GM12878 (cell line): ENCODE results near the gene MBD3L5. TPM values are rescaled to one million over a fixed set of nuclear protein-coding genes. Genes with fewer than 3 reads are reported as not detected.

ENCODE experiments used
- ASH2L ChIP-seq: fragments of 300-600, 200-600 bp; sonication (generic); IDR thresholded peaks from 2 replicates; pipeline ENCODE4 v1.6.1; 2017; ENCODE audit warnings: low read depth, mild to moderate bottlenecking, borderline replicate concordance
- CBFB ChIP-seq: IDR thresholded peaks from 2 replicates; pipeline ENCODE4 v1.6.1; 2016; ENCODE audit warnings: antibody characterized with exemption, low read depth
- CREM ChIP-seq: IDR thresholded peaks from 2 replicates; pipeline ENCODE4 v1.6.1; 2014; ENCODE audit warnings: antibody characterized with exemption, low read depth
- EED ChIP-seq: sonication (generic); IDR thresholded peaks from 2 replicates; pipeline ENCODE4 v1.6.1; 2016; ENCODE audit warnings: antibody characterized with exemption, low read depth
- ESRRA ChIP-seq: IDR thresholded peaks from 2 replicates; pipeline ENCODE4 v1.6.1; 2012; ENCODE audit warnings: mild to moderate bottlenecking, low read length, improper control_type of control experiment
- FOXM1 ChIP-seq: IDR thresholded peaks from 2 replicates; pipeline ENCODE4 v1.6.1; 2012; ENCODE audit warnings: low read depth, mild to moderate bottlenecking, inconsistent platforms, low read length, moderate library complexity
- HCFC1 ChIP-seq: fragments of 150-350 bp; IDR thresholded peaks from 2 replicates; pipeline ENCODE4 v1.6.1; 2014; ENCODE audit warnings: low read length
- HDGF ChIP-seq: fragments of 450-650 bp; IDR thresholded peaks from 2 replicates; pipeline ENCODE4 v1.6.1; 2016; ENCODE audit warnings: antibody characterized with exemption
- IRF4 ChIP-seq: IDR thresholded peaks from 2 replicates; pipeline ENCODE4 v1.6.1; 2011; ENCODE audit warnings: low read depth, low read length
- MTA2 ChIP-seq: fragments of 450-650 bp; IDR thresholded peaks from 2 replicates; pipeline ENCODE4 v1.6.1; 2016; ENCODE audit warnings: low read depth, mild to moderate bottlenecking, moderate library complexity
- MTA3 ChIP-seq: IDR thresholded peaks from 2 replicates; pipeline ENCODE4 v1.6.1; 2012; ENCODE audit warnings: low read length, inconsistent platforms, borderline replicate concordance
- MXI1 ChIP-seq: fragments of 150-350 bp; IDR thresholded peaks from 2 replicates; pipeline ENCODE4 v1.6.1; 2011; ENCODE audit warnings: low read depth, mild to moderate bottlenecking, inconsistent platforms, low read length, improper control_type of control experiment
- MYC ChIP-seq: IDR thresholded peaks from 2 replicates; pipeline ENCODE4 v1.6.1; 2011; ENCODE audit warnings: mild to moderate bottlenecking, low read length, moderate library complexity, inconsistent platforms; ENCODE audit not compliant: insufficient read depth, insufficient replicate concordance, insufficient read length, severe bottlenecking
- NBN ChIP-seq: fragments of 450-650 bp; IDR thresholded peaks from 2 replicates; pipeline ENCODE4 v1.6.1; 2016
- NFIC ChIP-seq: IDR thresholded peaks from 2 replicates; pipeline ENCODE4 v1.6.1; 2012; ENCODE audit warnings: low read depth, mild to moderate bottlenecking, inconsistent platforms, low read length, moderate library complexity
- RAD21 ChIP-seq: IDR thresholded peaks from 2 replicates; pipeline ENCODE4 v1.6.1; 2011; ENCODE audit warnings: mild to moderate bottlenecking, low read depth, low read length, moderate library complexity; ENCODE audit not compliant: insufficient read depth
- SMAD5 ChIP-seq: IDR thresholded peaks from 2 replicates; pipeline ENCODE4 v1.6.1; 2016; ENCODE audit warnings: antibody characterized with exemption, low read depth
- STAT1 ChIP-seq: fragments of 450-650 bp; conservative IDR thresholded peaks from 2 replicates; pipeline ENCODE4 v1.6.1; 2014; ENCODE audit warnings: antibody characterized with exemption, mild to moderate bottlenecking
- SUZ12 ChIP-seq: fragments of 200-600 bp; sonication (generic); IDR thresholded peaks from one replicate; pipeline ENCODE4 v1.6.1; 2018; ENCODE audit warnings: antibody characterized with exemption, mild to moderate bottlenecking; ENCODE audit not compliant: unreplicated experiment
- TAF1 ChIP-seq: IDR thresholded peaks from 2 replicates; pipeline ENCODE4 v1.6.1; 2011; ENCODE audit warnings: mild to moderate bottlenecking, low read depth, low read length, borderline replicate concordance
- ZNF384 ChIP-seq: IDR thresholded peaks from 2 replicates; pipeline ENCODE4 v1.6.1; 2012; ENCODE audit warnings: low read depth, mild to moderate bottlenecking, low read length, improper control_type of control experiment, borderline replicate concordance
- ZZZ3 ChIP-seq: IDR thresholded peaks from 2 replicates; pipeline ENCODE4 v1.6.1; 2011; ENCODE audit warnings: low read depth; ENCODE audit not compliant: control insufficient read depth, insufficient read length
- polyA plus RNA-seq, 11 experiments: library from polyadenylated mRNA; depleted of rRNA in 4 of 11; unstranded in 6 of 11; stranded (reverse) in 5 of 11; fragments of >200 nt; fragmentation: Nextera tagmentation in 4 of 11; fragmentation: Illumina TruSeq in 1 of 11; extraction: Ambion mirVana in 4 of 11; extraction: Trizol in 1 of 11; gene quantifications; 1 replicate in 1 of 11; 2 replicates in 10 of 11; pipeline versions ENCODE4 v1.2.1 to v1.2.3, GENCODE V29; 2011 to 2016; ENCODE audit warnings: inconsistent platforms in 2 of 11, missing spikeins in 2 of 11, low read depth in 1 of 11
- total RNA-seq, 4 experiments: library from RNA; depleted of rRNA in 3 of 4; stranded (reverse); fragments of >200 nt in 3 of 4; fragmentation: Illumina TruSeq in 1 of 4; extraction: Trizol in 1 of 4; gene quantifications; 2 replicates each; pipeline versions ENCODE4 v1.2.1 to v1.2.3, GENCODE V29; 2013 to 2021
- TF ChIP-seq, protein P1 (sequence below): IDR thresholded peaks from 2 replicates; pipeline ENCODE4 v1.6.1; 2011; ENCODE audit warnings: low read depth, mild to moderate bottlenecking, low read length, moderate library complexity, borderline replicate concordance; ENCODE audit errors: extremely low read depth
- TF ChIP-seq, protein P2 (sequence below): fragments of 150-350 bp; IDR thresholded peaks from 2 replicates; pipeline ENCODE4 v1.6.1; 2014; ENCODE audit warnings: mild to moderate bottlenecking, low read depth, low read length
- TF ChIP-seq, protein P3 (sequence below): IDR thresholded peaks from 2 replicates; pipeline ENCODE4 v1.6.1; 2012; ENCODE audit warnings: low read depth, low read length, improper control_type of control experiment
- TF ChIP-seq, protein P4 (sequence below): fragments of 450-650 bp; IDR thresholded peaks from 2 replicates; pipeline ENCODE4 v1.6.1; 2017; ENCODE audit warnings: low read depth, mild to moderate bottlenecking, moderate library complexity

Gene MBD3L5
- total and polyA plus RNA-seq, 10 of the 15 experiments (the other 5 are each of a cell fraction or from before 2014, with no cell fraction given) = not detected

DNA sequence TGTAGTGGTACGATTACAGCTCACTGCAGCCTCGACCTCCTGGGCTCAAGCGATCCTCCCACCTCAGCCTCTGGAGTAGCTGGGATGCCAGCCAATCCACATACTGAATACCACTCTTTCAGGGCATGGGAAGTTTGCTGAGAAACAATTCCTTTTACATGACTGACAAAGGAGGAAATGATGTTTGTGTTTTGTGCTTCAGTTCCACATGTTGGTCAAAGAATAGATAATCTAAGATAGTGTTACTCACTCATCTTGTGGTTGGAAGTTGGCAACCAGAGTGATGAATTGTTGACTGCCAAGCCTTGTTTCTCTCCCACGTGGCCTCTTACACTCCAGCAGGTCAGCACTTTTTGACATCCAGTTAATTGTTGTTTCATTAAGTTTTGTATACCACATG, 16.7 kb upstream of the MBD3L5 start (continued):
- TF ChIP-seq CREM (no peak; the same call in 1 of the 2 replicates), ASH2L (no peak), IRF4 (peak; percentile 51; the same call in 1 of the 2 replicates), EED (peak; percentile 76), RAD21 (no peak), SUZ12 (no peak), ESRRA (no peak), SMAD5 (no peak), TAF1 (no peak), MXI1 (peak; percentile 62), STAT1 (no peak), MYC (no peak), NFIC (peak; percentile 31; the same call in 1 of the 2 replicates), FOXM1 (no peak), CBFB (no peak), HCFC1 (no peak), MTA2 (peak; percentile 78), ZZZ3 (no peak), NBN (peak; percentile 72), ZNF384 (no peak), MTA3 (no peak), HDGF (no peak)
- TF ChIP-seq, protein P1, sequence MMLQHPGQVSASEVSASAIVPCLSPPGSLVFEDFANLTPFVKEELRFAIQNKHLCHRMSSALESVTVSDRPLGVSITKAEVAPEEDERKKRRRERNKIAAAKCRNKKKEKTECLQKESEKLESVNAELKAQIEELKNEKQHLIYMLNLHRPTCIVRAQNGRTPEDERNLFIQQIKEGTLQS = no peak
- TF ChIP-seq, protein P2, sequence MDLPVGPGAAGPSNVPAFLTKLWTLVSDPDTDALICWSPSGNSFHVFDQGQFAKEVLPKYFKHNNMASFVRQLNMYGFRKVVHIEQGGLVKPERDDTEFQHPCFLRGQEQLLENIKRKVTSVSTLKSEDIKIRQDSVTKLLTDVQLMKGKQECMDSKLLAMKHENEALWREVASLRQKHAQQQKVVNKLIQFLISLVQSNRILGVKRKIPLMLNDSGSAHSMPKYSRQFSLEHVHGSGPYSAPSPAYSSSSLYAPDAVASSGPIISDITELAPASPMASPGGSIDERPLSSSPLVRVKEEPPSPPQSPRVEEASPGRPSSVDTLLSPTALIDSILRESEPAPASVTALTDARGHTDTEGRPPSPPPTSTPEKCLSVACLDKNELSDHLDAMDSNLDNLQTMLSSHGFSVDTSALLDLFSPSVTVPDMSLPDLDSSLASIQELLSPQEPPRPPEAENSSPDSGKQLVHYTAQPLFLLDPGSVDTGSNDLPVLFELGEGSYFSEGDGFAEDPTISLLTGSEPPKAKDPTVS = no peak
- TF ChIP-seq, protein P3, sequence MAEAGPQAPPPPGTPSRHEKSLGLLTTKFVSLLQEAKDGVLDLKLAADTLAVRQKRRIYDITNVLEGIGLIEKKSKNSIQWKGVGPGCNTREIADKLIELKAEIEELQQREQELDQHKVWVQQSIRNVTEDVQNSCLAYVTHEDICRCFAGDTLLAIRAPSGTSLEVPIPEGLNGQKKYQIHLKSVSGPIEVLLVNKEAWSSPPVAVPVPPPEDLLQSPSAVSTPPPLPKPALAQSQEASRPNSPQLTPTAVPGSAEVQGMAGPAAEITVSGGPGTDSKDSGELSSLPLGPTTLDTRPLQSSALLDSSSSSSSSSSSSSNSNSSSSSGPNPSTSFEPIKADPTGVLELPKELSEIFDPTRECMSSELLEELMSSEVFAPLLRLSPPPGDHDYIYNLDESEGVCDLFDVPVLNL = no peak
- TF ChIP-seq, protein P4, sequence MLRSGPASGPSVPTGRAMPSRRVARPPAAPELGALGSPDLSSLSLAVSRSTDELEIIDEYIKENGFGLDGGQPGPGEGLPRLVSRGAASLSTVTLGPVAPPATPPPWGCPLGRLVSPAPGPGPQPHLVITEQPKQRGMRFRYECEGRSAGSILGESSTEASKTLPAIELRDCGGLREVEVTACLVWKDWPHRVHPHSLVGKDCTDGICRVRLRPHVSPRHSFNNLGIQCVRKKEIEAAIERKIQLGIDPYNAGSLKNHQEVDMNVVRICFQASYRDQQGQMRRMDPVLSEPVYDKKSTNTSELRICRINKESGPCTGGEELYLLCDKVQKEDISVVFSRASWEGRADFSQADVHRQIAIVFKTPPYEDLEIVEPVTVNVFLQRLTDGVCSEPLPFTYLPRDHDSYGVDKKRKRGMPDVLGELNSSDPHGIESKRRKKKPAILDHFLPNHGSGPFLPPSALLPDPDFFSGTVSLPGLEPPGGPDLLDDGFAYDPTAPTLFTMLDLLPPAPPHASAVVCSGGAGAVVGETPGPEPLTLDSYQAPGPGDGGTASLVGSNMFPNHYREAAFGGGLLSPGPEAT = peak; percentile 67
